Motor neuron (in vitro differentiated cells): Measurements from ENCODE around the gene GPX1. TPM values are rescaled to one million over a fixed set of nuclear protein-coding genes. Genes with fewer than 3 reads are reported as not detected.
"Not testable (repeated sequence)": the region's sequence is repeated elsewhere in the genome, so short reads cannot be mapped to it uniquely, and the experiment has no call there.

ENCODE experiments used
- ATAC-seq, 8 experiments: fragments of 200-7000 bp; cut with Tn5 transposase; replicated peaks in 6 of 8; 2 replicates each; pipeline ENCODE4 v1.8.0; 2021; ENCODE audit warnings: mild to moderate bottlenecking in 8 of 8, moderate library complexity in 8 of 8
- H3K27ac ChIP-seq, 2 donors: fragments of 250-450 bp; sonication (Bioruptor Pico); 2 replicates each; pipeline ENCODE4 v1.9.0; 2021; ENCODE audit warnings: antibody characterized with exemption in 2 of 2, mild to moderate bottlenecking in 2 of 2, moderate library complexity in 1 of 2
- H3K4me1 ChIP-seq, 2 donors: fragments of 250-450 bp; sonication (Bioruptor Pico); replicated peaks in 1 of 2; 2 replicates each; pipeline ENCODE4 v1.6.1; 2021; ENCODE audit warnings: antibody characterized with exemption in 2 of 2, mild to moderate bottlenecking in 2 of 2, moderate library complexity in 1 of 2
- H3K4me3 ChIP-seq, 5 donors: fragments of 250-450 bp; sonication (Bioruptor Pico); 2 replicates each; pipeline ENCODE4 v1.9.0; 2021; ENCODE audit warnings: antibody characterized with exemption in 5 of 5, mild to moderate bottlenecking in 5 of 5, moderate library complexity in 4 of 5
- WGBS, 10 experiments: fragments of 450-650 bp; shearing (Covaris generic); methylation state at CpG; one replicate each; pipeline ENCODE4 v1.0.0; 2022; 5-methylcytosine and 5-hydroxymethylcytosine counted together
- in situ Hi-C, 9 experiments: fragments of 400-800 bp; cut with MboI; loops; one replicate each; pipeline ENCODE4 v1.15.0; 2021; ENCODE audit warnings: low sequenced_read_pairs in 9 of 9, low pct_unique_long_range_greater_than_20kb in 2 of 9; ENCODE audit not compliant: unreplicated experiment in 9 of 9
- total RNA-seq, 8 experiments: library from RNA; unstranded; fragments of 300-600 nt; gene quantifications; 2 replicates each; pipeline versions ENCODE4 v1.2.3 to v1.2.4, GENCODE V29; 2022

The GPX1 gene
- total RNA-seq, 8 experiments from 2014 or later = 101 to 243 (median 153) TPM

- Histone ChIP-seq H3K27ac (no peak overlapping the region), H3K4me1 (no peaks in the 10 kb centered on the region), H3K4me3 (no peak overlapping the region)
- in situ Hi-C loops = no loop called here
- 88 to 100% (median 100%) methylated on average over 1 of the region's 1 CpG; no CpG with 5 or more reads in 1 of the 10 experiments for WGBS, 10 experiments
- no peak for ATAC-seq
These were observed 27.5 kb upstream of the GPX1 start for GRCh38 chr3:49385617-49386016.

GRCh38 chr3:49383387-49383786 is 25.2 kb upstream of the GPX1 start:
- no peak for ATAC-seq
- 17 to 100% (median 84%) methylated on average over 1 to 2 of the region's 5 CpGs; no CpG with 5 or more reads in 4 of the 10 experiments for WGBS, 10 experiments

GRCh38 chr3:49378249-49378895 is 20.2 kb upstream of the GPX1 start:
- in situ Hi-C loops = no loop called here
- WGBS, 10 experiments = 6 to 100% (median 94%) methylated on average over 1 to 7 of the region's 11 CpGs; no CpG with 5 or more reads in 1 of the 10 experiments
- H3K27ac ChIP-seq = no peak overlapping the region
- no peak overlapping the region for H3K4me3 ChIP-seq
- H3K4me1 ChIP-seq = no peaks in the 10 kb centered on the region
- peak in 4 of 8 experiments; percentile 16 to 98 (median 96) for ATAC-seq

More at GRCh38 chr3:49383387-49383786, 25.2 kb upstream of the GPX1 start:
- in situ Hi-C loops = no loop called here
- Histone ChIP-seq H3K27ac (no peak overlapping the region), H3K4me3 (no peak overlapping the region), H3K4me1 (no peaks in the 10 kb centered on the region)

GRCh38 chr3:49377483-49377882 is 19.3 kb upstream of the GPX1 start:
- 83 to 100% (median 85%) methylated on average over 1 of the region's 1 CpG; no CpG with 5 or more reads in 6 of the 10 experiments for WGBS, 10 experiments
- Histone ChIP-seq H3K27ac (no peak overlapping the region), H3K4me1 (no peaks in the 10 kb centered on the region), H3K4me3 (no peak overlapping the region)
- no peak for ATAC-seq
- in situ Hi-C loops = no loop called here

GRCh38 chr3:49371946-49372345 is 13.8 kb upstream of the GPX1 start:
- H3K27ac ChIP-seq = no peak overlapping the region
- H3K4me3 ChIP-seq = no peak overlapping the region
- in situ Hi-C loops = no loop called here
- H3K4me1 ChIP-seq = no peaks in the 10 kb centered on the region
- ATAC-seq = no peak

- Histone ChIP-seq H3K4me3 (no peak overlapping the region), H3K27ac (no peak overlapping the region), H3K4me1 (no peaks in the 10 kb centered on the region)
- in situ Hi-C loops = no loop called here
- no peak for ATAC-seq
- WGBS, 10 experiments = 51 to 100% (median 92%) methylated on average over 1 to 5 of the region's 6 CpGs; no CpG with 5 or more reads in 3 of the 10 experiments
These were observed 12.6 kb upstream of the GPX1 start for GRCh38 chr3:49370585-49371290.

GRCh38 chr3:49362561-49362960 is 4.4 kb upstream of the GPX1 start:
- Histone ChIP-seq H3K4me1 (peaks cover 5 to 6% of the 10 kb centered on the region in 2 donors), H3K27ac (no peak overlapping the region), H3K4me3 (no peak overlapping the region)
- 20 to 100% (median 90%) methylated on average over 1 to 2 of the region's 3 CpGs; no CpG with 5 or more reads in 4 of the 10 experiments for WGBS, 10 experiments
- in situ Hi-C loops = no loop called here
- ATAC-seq = no peak

GRCh38 chr3:49359623-49360022 is 1.5 kb upstream of the GPX1 start:
- Histone ChIP-seq H3K27ac (no peak overlapping the region), H3K4me3 (no peak overlapping the region), H3K4me1 (peaks cover 10 to 17% of the 10 kb centered on the region in 2 donors)
- in situ Hi-C loops = no loop called here
- WGBS, 10 experiments = 57 to 100% (median 94%) methylated on average over 1 to 2 of the region's 2 CpGs; no CpG with 5 or more reads in 5 of the 10 experiments
- ATAC-seq = no peak

GRCh38 chr3:49358884-49359225 is 702 bp upstream of the GPX1 start:
- in situ Hi-C loops = no loop called here
- Histone ChIP-seq H3K4me3 (peak overlapping the region; percentile 55 to 79 (median 63)), H3K4me1 (peaks cover 10 to 17% of the 10 kb centered on the region in 2 donors), H3K27ac (peak overlapping the region; percentile 87 to 92)
- 0% methylated on average over 1 of the region's 3 CpGs; no CpG with 5 or more reads in 9 of the 10 experiments for WGBS, 10 experiments
- ATAC-seq = no peak

- peak overlapping the region; percentile 55 to 79 (median 63) for H3K4me3 ChIP-seq
- peaks cover 10 to 17% of the 10 kb centered on the region in 2 donors for H3K4me1 ChIP-seq
- ATAC-seq = peak in 4 of 8 experiments; percentile 3 to 41 (median 20)
- WGBS, 10 experiments = 0% methylated on average over 1 to 2 of the region's 63 CpGs; no CpG with 5 or more reads in 7 of the 10 experiments
- in situ Hi-C loops = not testable (repeated sequence)
- H3K27ac ChIP-seq = peak overlapping the region; percentile 74 to 92
These were observed 523 bp downstream of the GPX1 start for GRCh38 chr3:49357443-49358216.

GRCh38 chr3:49357095-49357442 is 1.1 kb downstream of the GPX1 start:
- 10 to 80% (median 60%) methylated on average over 1 to 5 of the region's 10 CpGs; no CpG with 5 or more reads in 4 of the 10 experiments for whole genome bisulfite sequencing, 10 experiments
- H3K27ac ChIP-seq, ATAC-seq, in situ Hi-C loops: not testable (repeated sequence)
- Histone ChIP-seq H3K4me3 (peak overlapping the region; percentile 55 to 79 (median 63)), H3K4me1 (peaks cover 10 to 17% of the 10 kb centered on the region in 2 donors)

- no peak for ATAC-seq
- Histone ChIP-seq H3K4me1 (peaks cover 10 to 11% of the 10 kb centered on the region in 2 donors), H3K27ac (no peak overlapping the region), H3K4me3 (no peak overlapping the region)
- WGBS, 10 experiments = 78 to 100% (median 87%) methylated on average over 1 to 5 of the region's 5 CpGs; no CpG with 5 or more reads in 1 of the 10 experiments
- in situ Hi-C loops = no loop called here
These were observed 5.2 kb downstream of the GPX1 start for GRCh38 chr3:49352890-49353421.

- 80 to 100% (median 90%) methylated on average over 1 to 2 of the region's 2 CpGs; no CpG with 5 or more reads in 3 of the 10 experiments for WGBS, 10 experiments
- peak in 2 of 8 experiments; percentile 10 to 13 for ATAC-seq
- H3K4me1 ChIP-seq = peaks cover 10 to 11% of the 10 kb centered on the region in 2 donors
- no peak overlapping the region for H3K27ac ChIP-seq
- in situ Hi-C loops = no loop called here
- H3K4me3 ChIP-seq = no peak overlapping the region
These were observed 5.9 kb downstream of the GPX1 start for GRCh38 chr3:49352281-49352680.
